ENCODE data around the gene ADARB2.

ADARB2 gene

GRCh38 chr10:1358147-1358546 is 379.2 kb downstream of the ADARB2 start:
- no peak for TF ChIP-seq FOXP2 (optimal IDR thresholded peaks at IDR 0.05; ENCODE audit: borderline replicate concordance, extremely low read depth, extremely low read length, insufficient read depth)
- no peak for TF ChIP-seq SIN3A (IDR thresholded peaks at IDR 0.05; ENCODE audit: borderline replicate concordance, insufficient read depth, low read length)
- TF ChIP-seq POLR2AphosphoS5 (IDR thresholded peaks at IDR 0.05; ENCODE audit: low read depth, low read length) = no peak
- TF ChIP-seq TAF1 (IDR thresholded peaks at IDR 0.05; ENCODE audit: borderline replicate concordance, insufficient read depth, low read length) = no peak
- no peak for TF ChIP-seq REST (IDR thresholded peaks at IDR 0.05; ENCODE audit: insufficient read depth in 1 of 2, low read depth in 2 of 2, low read length in 2 of 2)

- TF ChIP-seq SIN3A (IDR thresholded peaks at IDR 0.05; ENCODE audit: borderline replicate concordance, insufficient read depth, low read length) = no peak
- TF ChIP-seq FOXP2 (optimal IDR thresholded peaks at IDR 0.05; ENCODE audit: borderline replicate concordance, extremely low read depth, extremely low read length, insufficient read depth) = no peak
- TF ChIP-seq REST (IDR thresholded peaks at IDR 0.05; ENCODE audit: insufficient read depth in 1 of 2, low read depth in 2 of 2, low read length in 2 of 2) = no peak
- no peak for TF ChIP-seq TAF1 (IDR thresholded peaks at IDR 0.05; ENCODE audit: borderline replicate concordance, insufficient read depth, low read length)
- no peak for TF ChIP-seq POLR2AphosphoS5 (IDR thresholded peaks at IDR 0.05; ENCODE audit: low read depth, low read length)
These were observed 381.0 kb downstream of the ADARB2 start for GRCh38 chr10:1356349-1356748.

GRCh38 chr10:1354809-1355710 is 382.3 kb downstream of the ADARB2 start:
- TF ChIP-seq FOXP2 (optimal IDR thresholded peaks at IDR 0.05; ENCODE audit: borderline replicate concordance, extremely low read depth, extremely low read length, insufficient read depth) = no peak
- TF ChIP-seq REST (IDR thresholded peaks at IDR 0.05; ENCODE audit: insufficient read depth in 1 of 2, low read depth in 2 of 2, low read length in 2 of 2) = no peak
- no peak for TF ChIP-seq TAF1 (IDR thresholded peaks at IDR 0.05; ENCODE audit: borderline replicate concordance, insufficient read depth, low read length)
- TF ChIP-seq SIN3A (IDR thresholded peaks at IDR 0.05; ENCODE audit: borderline replicate concordance, insufficient read depth, low read length) = no peak
- no peak for TF ChIP-seq POLR2AphosphoS5 (IDR thresholded peaks at IDR 0.05; ENCODE audit: low read depth, low read length)

GRCh38 chr10:1348773-1349050 is 388.6 kb downstream of the ADARB2 start:
- TF ChIP-seq SIN3A (IDR thresholded peaks at IDR 0.05; ENCODE audit: borderline replicate concordance, insufficient read depth, low read length) = no peak
- no peak for TF ChIP-seq FOXP2 (optimal IDR thresholded peaks at IDR 0.05; ENCODE audit: borderline replicate concordance, extremely low read depth, extremely low read length, insufficient read depth)
- TF ChIP-seq POLR2AphosphoS5 (IDR thresholded peaks at IDR 0.05; ENCODE audit: low read depth, low read length) = no peak
- TF ChIP-seq REST (IDR thresholded peaks at IDR 0.05; ENCODE audit: insufficient read depth in 1 of 2, low read depth in 2 of 2, low read length in 2 of 2) = no peak
- no peak for TF ChIP-seq TAF1 (IDR thresholded peaks at IDR 0.05; ENCODE audit: borderline replicate concordance, insufficient read depth, low read length)
